ENCODE results near the gene KCNJ16.
A peak's percentile ranks its signal among the peaks of the same experiment; 100 is the strongest.

KCNJ16 gene

GRCh38 chr17:70099294-70099693 is 24.3 kb downstream of the KCNJ16 start:
- DNase-seq: no peak

GRCh38 chr17:70099884-70100283 is 24.9 kb downstream of the KCNJ16 start:
- no peak for DNase-seq

DNA sequence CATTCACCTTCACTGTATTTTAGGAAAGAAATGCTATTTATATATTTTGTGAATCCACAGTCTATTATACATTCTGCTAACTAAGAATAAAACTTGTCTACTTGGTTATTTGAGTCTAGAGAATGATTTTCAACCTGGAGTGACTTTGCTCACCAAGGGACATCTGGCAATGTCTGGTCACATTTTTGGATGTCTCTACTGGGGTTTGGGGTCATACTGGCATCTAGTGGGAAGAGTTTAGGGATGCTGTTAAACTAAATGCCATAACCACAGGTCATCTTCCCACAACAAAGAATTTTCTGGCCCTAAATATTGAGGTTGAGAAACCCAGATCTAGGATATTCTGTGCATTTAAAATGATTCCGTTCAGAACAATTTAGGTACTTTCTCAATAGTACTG is 26.0 kb downstream of the KCNJ16 start:
- DNase-seq: no peak

GRCh38 chr17:70102531-70102930 is 27.5 kb downstream of the KCNJ16 start:
- no peak for DNase-seq

GRCh38 chr17:70104791-70105523 is 29.9 kb downstream of the KCNJ16 start:
- no peak for DNase-seq

DNA sequence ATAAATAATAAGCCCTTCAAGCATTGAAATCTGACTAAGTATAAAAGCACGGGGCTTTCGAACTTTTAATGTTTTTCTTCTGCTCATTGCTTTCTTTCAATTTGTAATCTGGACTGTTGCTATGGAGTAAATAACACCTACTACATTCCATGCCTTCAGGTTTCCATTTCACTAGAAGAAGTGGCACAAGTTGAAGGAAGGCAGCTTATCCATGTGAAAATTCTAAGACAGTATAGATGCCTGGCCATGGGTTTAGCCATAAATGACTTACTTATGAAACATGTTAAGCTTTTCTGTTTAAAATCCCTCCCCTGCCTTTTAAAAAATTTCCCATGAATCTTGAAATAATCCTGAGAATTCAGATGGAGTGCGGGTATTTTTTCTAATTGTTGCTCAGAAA is 30.6 kb downstream of the KCNJ16 start:
- DNase-seq: peak; percentile 34

DNA sequence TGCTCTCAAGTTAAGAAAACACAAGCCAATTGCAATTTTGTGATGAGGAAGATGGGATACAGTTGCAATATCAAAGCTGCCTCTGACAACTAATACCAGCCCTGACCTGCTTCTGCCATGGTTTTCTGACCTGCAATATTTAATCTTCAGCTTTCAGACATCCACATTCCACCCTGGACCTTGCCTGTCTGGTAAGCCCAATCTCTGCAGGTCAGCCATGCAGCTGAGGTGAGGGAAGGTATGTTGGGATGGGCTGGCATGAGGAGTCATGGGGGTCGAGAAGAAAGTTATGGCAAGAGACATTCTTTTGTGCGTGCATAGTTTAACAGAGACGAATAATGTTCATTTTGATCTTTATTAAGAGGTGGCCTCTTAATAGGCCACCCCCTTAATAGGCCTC is 31.5 kb downstream of the KCNJ16 start:
- no peak for DNase-seq

DNA sequence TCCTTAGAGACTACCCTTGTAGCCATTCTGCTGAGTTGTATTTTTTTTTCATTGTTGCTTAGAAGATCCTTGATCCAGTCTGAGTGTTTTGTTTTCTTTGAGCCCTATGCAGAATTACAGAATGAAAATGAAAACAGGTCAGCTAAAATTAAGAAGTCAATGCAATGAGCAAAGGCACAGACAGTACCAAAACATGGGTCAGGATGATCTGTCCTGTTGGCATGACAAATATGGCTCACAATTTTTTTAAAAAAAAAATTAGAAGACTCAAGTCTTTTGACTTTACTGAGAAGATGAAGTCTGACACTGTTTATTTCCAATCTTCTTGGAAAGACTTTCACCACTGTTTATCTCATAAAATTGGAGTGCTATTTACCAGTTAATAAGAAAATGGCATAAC is 32.4 kb downstream of the KCNJ16 start:
- DNase-seq: no peak

GRCh38 chr17:70107904-70108565 is 33.0 kb downstream of the KCNJ16 start:
- DNase-seq: no peak

DNA sequence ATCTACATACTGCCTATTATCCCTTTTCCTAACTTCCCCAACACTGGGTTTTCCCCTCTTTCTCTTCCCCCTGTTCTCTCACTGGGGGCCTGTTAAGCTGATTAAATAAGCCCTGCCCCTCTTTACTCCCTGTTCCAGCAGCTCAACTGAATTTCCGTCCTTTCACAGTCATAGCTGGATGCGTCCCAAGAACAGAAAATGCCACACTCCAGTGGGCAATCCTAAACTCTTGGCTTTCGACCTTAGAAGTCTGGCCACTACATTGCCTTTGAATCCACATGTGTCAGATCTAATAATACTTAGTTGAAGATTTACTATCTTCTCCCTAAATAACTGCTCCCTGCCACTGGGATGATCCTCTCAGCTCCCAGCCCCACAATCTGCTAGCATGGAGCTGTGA is 34.5 kb downstream of the KCNJ16 start:
- peak; percentile 70 for DNase-seq

DNA sequence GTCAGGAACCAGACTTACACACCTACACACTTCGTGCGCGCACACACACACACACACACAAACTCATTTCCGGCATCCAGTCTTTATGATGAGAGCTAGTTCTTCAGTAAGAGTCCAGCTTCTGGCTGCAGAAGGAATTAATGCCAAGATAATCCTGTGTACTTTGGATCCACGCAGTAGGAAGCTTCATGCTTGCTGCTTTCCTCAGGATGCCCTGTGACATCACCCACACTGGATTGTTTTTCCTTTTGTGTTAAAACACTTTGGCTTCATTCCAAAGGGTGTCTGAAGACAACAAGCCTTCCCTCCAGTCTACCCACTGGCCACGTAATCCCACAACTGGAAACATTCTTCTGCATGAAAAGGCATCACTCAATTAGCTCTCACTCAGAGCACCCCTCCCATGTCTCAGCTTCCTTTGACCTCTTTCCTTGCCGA is 35.4 kb downstream of the KCNJ16 start:
- DNase-seq: peak; percentile 94

GRCh38 chr17:70111201-70111600 is 36.2 kb downstream of the KCNJ16 start:
- no peak for DNase-seq

DNA sequence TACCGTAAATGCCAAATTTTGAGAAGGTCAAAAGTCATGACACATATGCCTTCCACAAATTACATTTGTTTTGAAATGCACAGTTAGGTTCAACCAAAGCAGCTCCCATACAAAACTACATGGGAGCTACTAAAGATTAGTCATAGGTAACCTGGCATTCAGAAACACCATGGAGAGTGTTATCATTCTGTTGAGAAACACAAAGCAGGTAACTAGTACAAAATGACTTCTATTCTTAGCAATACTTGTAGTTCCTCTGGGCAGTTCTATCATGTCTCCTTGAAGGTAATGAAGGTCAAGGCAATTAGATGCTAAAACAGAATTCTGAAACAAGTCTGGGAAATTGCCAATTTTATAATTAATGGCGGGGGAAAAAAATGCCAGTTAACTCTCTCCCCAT is 39.4 kb downstream of the KCNJ16 start:
- no peak for DNase-seq

GRCh38 chr17:70115126-70115525 is 40.1 kb downstream of the KCNJ16 start:
- DNase-seq: no peak

- no peak for DNase-seq
Observed at GRCh38 chr17:70116919-70117318, 41.9 kb downstream of the KCNJ16 start.

GRCh38 chr17:70119545-70119944 is 44.5 kb downstream of the KCNJ16 start:
- no peak for DNase-seq

DNA sequence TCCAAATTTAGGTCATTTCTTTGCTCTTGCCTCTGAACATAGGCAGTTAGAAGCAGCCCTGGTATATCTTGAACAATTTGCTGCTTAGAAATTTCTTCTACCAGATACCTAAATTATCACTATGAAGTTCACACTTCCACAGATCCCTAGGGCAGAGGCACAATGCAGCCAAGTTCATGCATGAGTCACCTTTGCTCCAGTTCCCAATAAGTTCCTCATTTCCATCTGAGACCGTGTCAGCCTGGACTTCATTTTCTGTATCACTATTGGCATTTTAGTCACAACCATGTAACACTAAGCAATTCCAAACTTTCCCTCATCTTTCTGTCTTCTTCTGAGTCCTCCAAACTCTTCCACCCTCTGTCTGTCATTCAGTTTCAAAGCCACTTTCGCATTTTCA is 45.0 kb downstream of the KCNJ16 start:
- no peak for DNase-seq

DNA sequence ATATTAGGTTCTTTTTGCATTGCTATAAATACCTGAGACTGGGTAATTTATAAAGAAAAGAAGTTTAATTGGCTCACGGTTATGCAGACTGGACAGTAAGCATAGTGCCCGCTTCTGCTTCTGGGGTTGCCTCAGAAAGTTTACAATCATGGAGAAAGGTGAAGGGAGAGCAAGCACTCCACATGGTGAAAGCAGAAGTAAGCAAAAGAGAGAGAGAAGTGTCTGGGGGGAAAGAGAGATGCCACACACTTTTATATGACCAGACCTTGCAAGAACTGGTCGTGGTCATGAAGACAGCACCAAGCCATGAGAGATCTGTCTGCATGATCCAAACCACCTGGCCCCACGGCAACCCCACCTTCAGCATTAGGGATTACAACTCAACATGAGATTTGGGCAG is 45.4 kb downstream of the KCNJ16 start:
- DNase-seq: no peak

- DNase-seq: no peak
Observed at GRCh38 chr17:70121126-70121525, 46.1 kb downstream of the KCNJ16 start.

GRCh38 chr17:70123193-70123592 is 48.2 kb downstream of the KCNJ16 start:
- DNase-seq: no peak

- DNase-seq: no peak
Observed at GRCh38 chr17:70124723-70125122, 49.7 kb downstream of the KCNJ16 start.

DNA sequence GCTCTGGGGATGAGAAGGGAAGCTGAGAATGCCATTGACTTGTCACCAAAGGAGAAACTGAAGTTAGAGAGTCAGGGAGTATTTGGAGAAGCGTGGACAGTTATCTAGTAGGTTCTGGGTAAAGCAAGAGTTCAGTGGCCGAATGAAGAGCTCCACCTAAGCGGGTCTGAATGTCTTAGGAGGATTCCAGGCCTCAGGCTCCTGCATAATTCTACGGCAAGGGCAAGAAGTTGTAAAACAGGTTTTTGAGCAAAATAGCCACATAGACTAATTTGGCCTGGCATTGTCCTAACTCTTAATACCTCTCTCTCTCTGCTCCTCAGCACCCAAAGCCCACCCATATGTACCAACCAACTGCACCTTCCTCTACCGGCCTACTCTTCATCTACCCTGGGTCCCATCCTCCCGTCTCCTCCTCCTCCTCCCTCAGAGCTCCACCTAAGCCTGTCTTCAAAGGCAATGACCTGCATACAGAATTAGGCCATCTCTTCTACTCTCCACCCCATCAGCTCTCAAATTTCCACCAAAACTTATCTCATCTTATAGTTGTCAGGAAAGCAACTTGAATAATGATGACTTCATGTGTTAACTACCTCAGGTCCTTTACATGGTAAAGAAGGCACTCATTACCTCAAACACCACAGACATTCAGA is 52.3 kb downstream of the KCNJ16 start:
- no peak for DNase-seq

DNA sequence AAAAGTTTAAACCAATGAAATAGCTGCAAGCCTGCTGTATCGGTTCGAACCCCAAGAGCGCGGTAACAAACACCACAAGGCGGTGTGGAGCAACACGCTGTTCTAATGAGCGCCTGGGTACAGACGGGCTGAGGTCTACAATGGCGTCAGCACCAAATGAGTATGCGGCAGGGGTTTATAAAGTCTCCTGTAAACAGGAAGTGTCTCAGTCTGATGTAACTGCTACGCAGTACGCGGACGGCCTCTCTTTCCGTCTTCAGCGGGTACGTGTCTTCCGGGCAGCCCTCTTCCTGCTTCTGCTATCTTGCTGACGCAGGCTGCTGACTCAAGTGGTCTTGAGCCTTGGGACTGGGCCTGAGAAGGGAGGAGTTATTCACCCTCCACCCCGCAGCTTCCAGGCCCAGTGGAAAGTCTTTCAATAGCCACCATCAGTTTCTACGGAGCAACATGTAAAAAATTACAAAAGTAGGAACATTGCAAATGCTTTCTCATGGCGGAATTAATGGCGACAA is 53.8 kb downstream of the KCNJ16 start:
- no peak for DNase-seq

- no peak for DNase-seq
Observed at GRCh38 chr17:70130289-70130688, 55.3 kb downstream of the KCNJ16 start.
